Inferior parietal cortex (tissue), 1 donor: ENCODE measurements around the gene ALOX15B.

ENCODE experiments used
- DNase-seq: peaks from one replicate; pipeline ENCODE4 v3.0.0-alpha.2; 2016; ENCODE audit errors: extremely low spot score

Gene ALOX15B, protein sequence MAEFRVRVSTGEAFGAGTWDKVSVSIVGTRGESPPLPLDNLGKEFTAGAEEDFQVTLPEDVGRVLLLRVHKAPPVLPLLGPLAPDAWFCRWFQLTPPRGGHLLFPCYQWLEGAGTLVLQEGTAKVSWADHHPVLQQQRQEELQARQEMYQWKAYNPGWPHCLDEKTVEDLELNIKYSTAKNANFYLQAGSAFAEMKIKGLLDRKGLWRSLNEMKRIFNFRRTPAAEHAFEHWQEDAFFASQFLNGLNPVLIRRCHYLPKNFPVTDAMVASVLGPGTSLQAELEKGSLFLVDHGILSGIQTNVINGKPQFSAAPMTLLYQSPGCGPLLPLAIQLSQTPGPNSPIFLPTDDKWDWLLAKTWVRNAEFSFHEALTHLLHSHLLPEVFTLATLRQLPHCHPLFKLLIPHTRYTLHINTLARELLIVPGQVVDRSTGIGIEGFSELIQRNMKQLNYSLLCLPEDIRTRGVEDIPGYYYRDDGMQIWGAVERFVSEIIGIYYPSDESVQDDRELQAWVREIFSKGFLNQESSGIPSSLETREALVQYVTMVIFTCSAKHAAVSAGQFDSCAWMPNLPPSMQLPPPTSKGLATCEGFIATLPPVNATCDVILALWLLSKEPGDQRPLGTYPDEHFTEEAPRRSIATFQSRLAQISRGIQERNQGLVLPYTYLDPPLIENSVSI

GRCh38 chr17:8038954-8039610 is at the start of gene ALOX15B:
Gene ALOX15B (plus strand): TSS chr17:8039059. CDS start chr17:8039156, 97 bp downstream.
- DNase-seq = no peak

- peak; percentile 86 for DNase-seq
Observed at GRCh38 chr17:7989781-7990655, 48.8 kb upstream of the ALOX15B start.

GRCh38 chr17:7992516-7992915 is 46.3 kb upstream of the ALOX15B start:
- DNase-seq = no peak

DNA sequence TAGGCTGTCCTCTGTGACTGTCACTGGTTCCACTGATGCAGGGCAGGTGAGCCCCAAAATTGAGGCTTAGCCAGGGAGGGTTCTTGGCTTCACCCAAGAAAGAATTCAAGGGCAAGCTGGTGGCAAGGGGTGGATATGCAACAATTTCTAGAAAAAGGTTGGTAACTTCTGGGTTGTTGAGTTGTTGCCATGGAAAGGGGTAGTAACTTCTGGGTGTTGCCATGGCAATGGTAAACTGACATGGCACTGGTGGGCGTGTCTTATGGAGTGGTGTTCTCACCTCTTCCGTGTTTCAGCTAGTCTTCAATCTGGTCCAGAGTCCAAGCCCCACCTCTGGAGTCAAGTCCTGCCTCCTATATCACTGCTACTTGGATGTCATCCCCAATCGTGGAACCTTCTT is 45.9 kb upstream of the ALOX15B start:
- DNase-seq = no peak

GRCh38 chr17:7993972-7994589 is 44.8 kb upstream of the ALOX15B start:
- no peak for DNase-seq

GRCh38 chr17:7995724-7996123 is 43.1 kb upstream of the ALOX15B start:
- no peak for DNase-seq

- no peak for DNase-seq
Observed at GRCh38 chr17:7997186-7997585, 41.7 kb upstream of the ALOX15B start.

- DNase-seq = no peak
Observed at GRCh38 chr17:8001976-8002720, 36.7 kb upstream of the ALOX15B start, which contains the start of gene GUCY2D. Gene GUCY2D (plus strand): TSS chr17:8002615. CDS start chr17:8003048, 433 bp downstream.

DNA sequence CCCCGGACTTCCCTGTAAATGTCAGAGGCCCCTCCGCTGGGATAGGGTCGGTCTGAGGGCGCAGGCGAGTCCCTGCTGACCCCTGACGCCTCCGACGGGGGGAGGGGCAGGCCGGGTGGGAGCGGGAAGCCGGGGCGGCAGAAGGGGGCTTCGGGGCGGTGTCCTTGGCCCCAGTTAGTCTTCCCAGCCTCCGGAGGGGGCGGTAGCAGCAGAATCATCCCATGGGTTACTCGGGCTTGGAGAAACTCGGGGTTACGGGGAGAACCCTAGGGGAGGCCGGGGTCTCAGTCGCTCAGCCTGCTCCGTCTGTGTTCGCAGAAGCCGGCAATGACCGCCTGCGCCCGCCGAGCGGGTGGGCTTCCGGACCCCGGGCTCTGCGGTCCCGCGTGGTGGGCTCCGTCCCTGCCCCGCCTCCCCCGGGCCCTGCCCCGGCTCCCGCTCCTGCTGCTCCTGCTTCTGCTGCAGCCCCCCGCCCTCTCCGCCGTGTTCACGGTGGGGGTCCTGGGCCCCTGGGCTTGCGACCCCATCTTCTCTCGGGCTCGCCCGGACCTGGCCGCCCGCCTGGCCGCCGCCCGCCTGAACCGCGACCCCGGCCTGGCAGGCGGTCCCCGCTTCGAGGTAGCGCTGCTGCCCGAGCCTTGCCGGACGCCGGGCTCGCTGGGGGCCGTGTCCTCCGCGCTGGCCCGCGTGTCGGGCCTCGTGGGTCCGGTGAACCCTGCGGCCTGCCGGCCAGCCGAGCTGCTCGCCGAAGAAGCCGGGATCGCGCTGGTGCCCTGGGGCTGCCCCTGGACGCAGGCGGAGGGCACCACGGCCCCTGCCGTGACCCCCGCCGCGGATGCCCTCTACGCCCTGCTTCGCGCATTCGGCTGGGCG is 35.9 kb upstream of the ALOX15B start:
- no peak for DNase-seq

GRCh38 chr17:8003594-8004181 is 35.2 kb upstream of the ALOX15B start:
- no peak for DNase-seq

GRCh38 chr17:8004899-8005298 is 34.0 kb upstream of the ALOX15B start:
- no peak for DNase-seq

DNA sequence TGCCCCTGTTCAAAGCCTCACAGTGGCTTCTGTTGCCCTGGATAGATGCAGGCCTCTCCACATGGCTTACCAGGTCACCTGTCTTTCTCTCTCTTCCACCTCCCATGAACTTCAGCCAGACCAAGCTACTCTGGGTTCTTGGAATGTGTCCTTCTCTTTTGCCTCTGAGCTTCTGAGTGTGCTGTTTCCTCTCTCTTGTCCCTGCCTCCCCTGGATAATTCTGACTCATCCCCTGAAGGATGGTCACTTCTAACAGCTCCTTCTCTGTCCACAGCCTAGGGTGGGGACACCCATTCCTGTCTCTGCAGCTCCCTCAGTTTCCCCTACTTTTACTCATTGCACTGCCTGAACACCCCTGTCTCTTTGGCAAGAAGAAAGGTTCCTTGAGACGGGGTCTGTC is 33.5 kb upstream of the ALOX15B start:
- no peak for DNase-seq

GRCh38 chr17:8005967-8006730 is 32.7 kb upstream of the ALOX15B start:
- no peak for DNase-seq

DNA sequence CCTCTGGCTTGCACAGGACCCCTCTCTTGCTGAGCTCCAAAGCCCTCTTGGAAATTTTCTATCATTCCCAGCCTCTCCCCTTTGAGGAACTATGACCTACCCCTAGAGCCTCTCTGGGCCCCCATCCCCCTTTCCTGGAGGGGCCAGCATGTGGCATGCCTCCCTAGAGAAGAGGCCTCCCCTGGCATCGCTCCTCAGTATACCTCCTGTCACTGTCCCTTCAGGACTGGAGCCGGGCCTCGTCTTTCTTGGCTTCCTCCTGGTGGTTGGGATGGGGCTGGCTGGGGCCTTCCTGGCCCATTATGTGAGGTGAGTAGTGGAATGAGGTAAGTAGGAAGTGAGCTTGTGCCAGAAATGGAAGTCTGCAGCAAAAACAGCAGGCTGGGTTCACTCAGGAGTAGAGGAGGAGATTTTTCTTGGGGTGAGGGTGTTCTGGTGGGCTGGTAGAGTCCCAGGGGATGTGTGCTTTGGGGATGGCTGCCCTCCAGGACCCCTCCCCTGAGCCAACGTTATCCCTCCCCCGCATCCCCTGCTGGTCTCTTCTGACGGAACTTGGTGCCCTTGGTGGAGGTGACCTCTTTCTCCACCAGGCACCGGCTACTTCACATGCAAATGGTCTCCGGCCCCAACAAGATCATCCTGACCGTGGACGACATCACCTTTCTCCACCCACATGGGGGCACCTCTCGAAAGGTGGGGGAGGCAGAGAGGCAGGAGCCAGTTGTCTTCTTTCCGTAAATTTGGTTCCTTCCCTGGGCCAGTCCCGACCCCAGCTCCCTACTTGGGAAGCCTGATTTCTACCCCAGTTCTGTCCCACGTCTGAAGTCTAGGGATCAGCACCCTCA is 31.8 kb upstream of the ALOX15B start:
- no peak for DNase-seq

DNA sequence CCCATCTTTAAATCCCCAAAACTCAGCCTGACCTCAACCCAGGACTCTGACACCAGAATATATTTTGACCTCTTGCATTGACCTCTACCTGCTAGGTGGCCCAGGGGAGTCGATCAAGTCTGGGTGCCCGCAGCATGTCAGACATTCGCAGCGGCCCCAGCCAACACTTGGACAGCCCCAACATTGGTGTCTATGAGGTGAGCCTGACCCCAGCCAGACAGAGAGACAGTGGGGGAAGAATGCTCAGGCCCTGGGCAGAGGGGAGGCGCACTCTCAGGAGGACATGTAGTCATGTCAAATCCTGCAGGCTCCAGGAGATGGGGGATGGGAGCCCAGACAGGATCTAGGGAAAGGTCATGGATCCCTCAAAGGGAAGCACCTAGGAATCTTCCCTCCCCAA is 31.0 kb upstream of the ALOX15B start:
- no peak for DNase-seq

GRCh38 chr17:8012045-8012580 is 26.7 kb upstream of the ALOX15B start:
- no peak for DNase-seq

DNA sequence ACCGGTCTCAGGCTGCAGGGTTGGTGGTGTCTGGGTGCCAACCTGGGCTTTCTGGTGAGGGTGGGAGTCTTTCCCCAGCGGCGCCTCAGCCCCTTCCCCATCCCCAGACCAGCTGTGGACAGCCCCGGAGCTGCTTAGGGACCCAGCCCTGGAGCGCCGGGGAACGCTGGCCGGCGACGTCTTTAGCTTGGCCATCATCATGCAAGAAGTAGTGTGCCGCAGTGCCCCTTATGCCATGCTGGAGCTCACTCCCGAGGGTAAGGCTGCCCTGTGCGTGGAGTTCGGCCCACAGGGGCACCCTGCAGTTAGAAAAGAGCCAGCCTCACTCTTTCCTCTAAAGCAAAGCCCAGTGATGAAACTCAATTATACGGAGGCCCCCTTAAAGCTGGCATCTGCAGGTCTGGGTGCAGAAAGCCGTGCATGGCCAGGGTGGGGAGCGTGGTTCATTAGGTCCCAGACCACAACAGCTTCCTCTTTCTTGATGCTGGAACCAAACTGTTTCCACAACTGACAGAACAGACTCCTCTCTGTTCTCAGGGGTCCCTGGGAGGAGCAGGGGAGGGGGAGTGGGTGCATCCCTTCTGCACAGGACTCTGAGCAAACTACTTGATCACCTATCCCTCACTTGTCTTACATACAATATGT is 25.7 kb upstream of the ALOX15B start:
- no peak for DNase-seq
